ENCODE results near the gene SULF2.

The SULF2 gene

GRCh38 chr20:47788741-47789080 lies 3.4 kb upstream of the SULF2 start:
- H3K4me3 ChIP-seq (ENCODE audit: low read depth, low read length) = no peak overlapping the region
- DNase-seq (ENCODE audit: low read depth) = no peak

GRCh38 chr20:47786765-47787107 lies 1.5 kb upstream of the SULF2 start:
- no peak overlapping the region for H3K4me3 ChIP-seq (ENCODE audit: low read depth, low read length)
- no peak for DNase-seq (ENCODE audit: low read depth)

- H3K4me3 ChIP-seq (ENCODE audit: low read depth, low read length) = peak overlapping the region; percentile 48
- peak; percentile 41 for DNase-seq (ENCODE audit: low read depth)
Measured at GRCh38 chr20:47785854-47786764, 828 bp upstream of the SULF2 start.

- peak overlapping the region; percentile 51 for H3K4me3 ChIP-seq (ENCODE audit: low read depth, low read length)
- no peak for DNase-seq (ENCODE audit: low read depth)
Measured at GRCh38 chr20:47784599-47785310, 526 bp downstream of the SULF2 start.

- DNase-seq (ENCODE audit: low read depth) = no peak
- H3K4me3 ChIP-seq (ENCODE audit: low read depth, low read length) = peak overlapping the region; percentile 51
Measured at GRCh38 chr20:47783828-47784598, 1.3 kb downstream of the SULF2 start.

- no peak overlapping the region for H3K4me3 ChIP-seq (ENCODE audit: low read depth, low read length)
- DNase-seq (ENCODE audit: low read depth) = no peak
Measured at GRCh38 chr20:47782920-47783552, 2.2 kb downstream of the SULF2 start.

- no peak overlapping the region for H3K4me3 ChIP-seq (ENCODE audit: low read depth, low read length)
- DNase-seq (ENCODE audit: low read depth) = no peak
Measured at GRCh38 chr20:47782076-47782475, 3.2 kb downstream of the SULF2 start.

- no peak overlapping the region for H3K4me3 ChIP-seq (ENCODE audit: low read depth, low read length)
- DNase-seq (ENCODE audit: low read depth) = no peak
Measured at GRCh38 chr20:47781632-47782031, 3.6 kb downstream of the SULF2 start.

- no peak for DNase-seq (ENCODE audit: low read depth)
- no peak overlapping the region for H3K4me3 ChIP-seq (ENCODE audit: low read depth, low read length)
Measured at GRCh38 chr20:47780720-47781389, 4.4 kb downstream of the SULF2 start.

- DNase-seq (ENCODE audit: low read depth) = no peak
- H3K4me3 ChIP-seq (ENCODE audit: low read depth, low read length) = no peak overlapping the region
Measured at GRCh38 chr20:47778398-47779354, 6.6 kb downstream of the SULF2 start.

- no peak overlapping the region for H3K4me3 ChIP-seq (ENCODE audit: low read depth, low read length)
- no peak for DNase-seq (ENCODE audit: low read depth)
Measured at GRCh38 chr20:47777220-47777619, 8.1 kb downstream of the SULF2 start.

- no peak for DNase-seq (ENCODE audit: low read depth)
- no peak overlapping the region for H3K4me3 ChIP-seq (ENCODE audit: low read depth, low read length)
Measured at GRCh38 chr20:47776639-47777038, 8.6 kb downstream of the SULF2 start.

- no peak for DNase-seq (ENCODE audit: low read depth)
Measured at GRCh38 chr20:47775841-47776240, 9.4 kb downstream of the SULF2 start.

GRCh38 chr20:47775039-47775438 lies 10.2 kb downstream of the SULF2 start:
- DNase-seq (ENCODE audit: low read depth) = no peak
- no peak overlapping the region for H3K4me3 ChIP-seq (ENCODE audit: low read depth, low read length)

More at GRCh38 chr20:47775841-47776240, 9.4 kb downstream of the SULF2 start:
- H3K4me3 ChIP-seq (ENCODE audit: low read depth, low read length) = no peak overlapping the region

GRCh38 chr20:47774131-47774777 lies 11.0 kb downstream of the SULF2 start:
- no peak overlapping the region for H3K4me3 ChIP-seq (ENCODE audit: low read depth, low read length)
- DNase-seq (ENCODE audit: low read depth) = no peak

- H3K4me3 ChIP-seq (ENCODE audit: low read depth, low read length) = no peak overlapping the region
- DNase-seq (ENCODE audit: low read depth) = no peak
Measured at GRCh38 chr20:47773371-47773786, 11.9 kb downstream of the SULF2 start.

- DNase-seq (ENCODE audit: low read depth) = no peak
- no peak overlapping the region for H3K4me3 ChIP-seq (ENCODE audit: low read depth, low read length)
Measured at GRCh38 chr20:47770935-47771334, 14.3 kb downstream of the SULF2 start.
